ENCODE measurements around the gene MAMSTR.

- no peak for TF ChIP-seq POLR2AphosphoS5 (IDR thresholded peaks at IDR 0.05; ENCODE audit: low read depth, low read length)
- no peak for TF ChIP-seq POLR2A (IDR thresholded peaks at IDR 0.05; ENCODE audit: low read depth, low read length)
- no peak for TF ChIP-seq TAF1 (IDR thresholded peaks at IDR 0.05; ENCODE audit: borderline replicate concordance, low read depth, low read length)
These were observed 36.7 kb upstream of the MAMSTR start for GRCh38 chr19:48756212-48756611.
